ENCODE data around the gene SETDB1.

DNA sequence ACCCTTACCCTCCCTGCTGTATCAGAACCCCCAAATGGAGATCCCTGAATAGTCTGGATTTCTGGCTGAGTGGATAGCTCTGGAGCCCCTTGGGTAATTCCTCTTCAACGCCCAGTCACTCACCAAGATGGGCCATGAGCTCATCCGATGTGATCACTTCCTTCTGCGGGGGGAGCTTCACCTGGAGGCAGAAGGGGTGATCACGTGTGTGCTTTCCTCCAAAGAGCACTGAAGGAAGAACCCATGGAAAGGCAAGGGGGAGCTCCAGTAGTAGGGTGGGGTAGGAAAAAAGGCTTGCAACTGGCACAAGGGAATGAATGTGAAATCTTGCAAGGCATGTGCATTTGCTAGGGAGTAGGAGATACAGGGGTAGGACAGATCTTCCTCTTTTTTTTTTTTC lies 75.4 kb downstream of the SETDB1 start:
- TF ChIP-seq POLR2A (IDR thresholded peaks at IDR 0.05; ENCODE audit: low read depth, low read length) (no peak), POLR2AphosphoS5 (IDR thresholded peaks at IDR 0.05; ENCODE audit: low read depth, low read length) (no peak), TAF1 (IDR thresholded peaks at IDR 0.05; ENCODE audit: low read depth, low read length) (no peak), POU2F2 (IDR thresholded peaks at IDR 0.05; ENCODE audit: low read depth, low read length) (no peak), SPI1 (IDR thresholded peaks at IDR 0.05; ENCODE audit: low read depth, low read length) (no peak), PAX5 (IDR thresholded peaks at IDR 0.05; ENCODE audit: insufficient read depth, low read length, severe bottlenecking) (no peak)

Data from GM12891 (cell line).